HepG2 (cell line): ENCODE measurements around the gene MRPL20. TPM values are rescaled to one million over a fixed set of nuclear protein-coding genes. Genes with fewer than 3 reads are reported as not detected.

Experiments used
- CBFB ChIP-seq: sonication (generic); formaldehyde crosslinking; IDR thresholded peaks from 2 replicates; pipeline ENCODE4 v1.4.0; 2020; ENCODE audit warnings: missing genetic modification reagents
- FOXA3 ChIP-seq: IDR thresholded peaks from 2 replicates; pipeline ENCODE4 v1.6.1; 2016; ENCODE audit warnings: missing genetic modification reagents, missing compliant biosample characterization
- GATA4 ChIP-seq: sonication (generic); IDR thresholded peaks from 2 replicates; pipeline ENCODE4 v1.6.1; 2016; ENCODE audit warnings: antibody characterized with exemption, low read depth, borderline replicate concordance
- KAT7 ChIP-seq: IDR thresholded peaks from 2 replicates; pipeline ENCODE4 v1.6.1; 2018; ENCODE audit warnings: borderline replicate concordance, missing compliant biosample characterization
- POLR2A ChIP-seq, 2 experiments: IDR thresholded peaks; 2 replicates each; pipeline ENCODE4 v1.6.1; 2011; ENCODE audit warnings: low read depth in 2 of 2, low read length in 2 of 2, mild to moderate bottlenecking in 1 of 2, moderate library complexity in 1 of 2; ENCODE audit not compliant: insufficient read depth in 1 of 2
- TCF12 ChIP-seq, 2 experiments: fragments of 450-650 bp in 1 of 2; sonication (generic) in 1 of 2; formaldehyde crosslinking in 1 of 2; IDR thresholded peaks; 2 replicates each; pipeline versions ENCODE4 v1.6.1 to v1.8.0; 2017 to 2022; ENCODE audit warnings: antibody characterized with exemption in 1 of 2, mild to moderate bottlenecking in 1 of 2, missing genetic modification reagents in 1 of 2, moderate library complexity in 1 of 2
- ZFY ChIP-seq: sonication (generic); formaldehyde crosslinking; IDR thresholded peaks from 2 replicates; pipeline ENCODE4 v1.4.0; 2020; ENCODE audit warnings: missing genetic modification reagents
- ZNF317 ChIP-seq: sonication (generic); formaldehyde crosslinking; IDR thresholded peaks from 2 replicates; pipeline ENCODE4 v1.5.0; 2020; ENCODE audit warnings: mild to moderate bottlenecking, missing genetic modification reagents
- ZSCAN12 ChIP-seq: sonication (generic); formaldehyde crosslinking; IDR thresholded peaks from 2 replicates; pipeline ENCODE4 v1.9.0; 2021; ENCODE audit warnings: mild to moderate bottlenecking, missing genetic modification reagents
- ZSCAN21 ChIP-seq: sonication (generic); formaldehyde crosslinking; IDR thresholded peaks from 2 replicates; pipeline ENCODE4 v1.8.0; 2022; ENCODE audit warnings: mild to moderate bottlenecking, missing genetic modification reagents, moderate library complexity, borderline replicate concordance
- polyA plus RNA-seq, 8 experiments: library from polyadenylated mRNA; depleted of rRNA in 3 of 8; stranded (reverse) in 7 of 8; unstranded in 1 of 8; fragments of >200 nt; fragmentation: Illumina TruSeq in 4 of 8; extraction: Trizol in 4 of 8; gene quantifications; 2 replicates each; pipeline versions ENCODE4 v1.2.1 to v1.2.3, GENCODE V29; 2011 to 2016; ENCODE audit warnings: low read depth in 4 of 8, missing spikeins in 1 of 8, mixed read lengths in 1 of 8; ENCODE audit not compliant: insufficient read depth in 1 of 8
- total RNA-seq, 5 experiments: library from RNA; depleted of rRNA; stranded (reverse); fragments of >200 nt; fragmentation: Illumina TruSeq; extraction: Trizol; gene quantifications; 2 replicates each; pipeline ENCODE4 v1.2.3, GENCODE V29; 2016; ENCODE audit warnings: low read depth in 1 of 5
- TF ChIP-seq, protein P1 (sequence below): IDR thresholded peaks from 2 replicates; pipeline ENCODE4 v1.6.1; 2018; ENCODE audit warnings: missing genetic modification reagents
- TF ChIP-seq, protein P2 (sequence below): IDR thresholded peaks from 2 replicates; pipeline ENCODE4 v1.6.1; 2016; ENCODE audit warnings: missing biosample characterization, missing genetic modification reagents, low read depth
- TF ChIP-seq, protein P3 (sequence below): sonication (generic); formaldehyde crosslinking; IDR thresholded peaks from 2 replicates; pipeline ENCODE4 v1.4.0; 2020; ENCODE audit warnings: missing genetic modification reagents, mild to moderate bottlenecking, borderline replicate concordance
- TF ChIP-seq, protein P4 (sequence below): sonication (generic); formaldehyde crosslinking; IDR thresholded peaks from 2 replicates; pipeline ENCODE4 v1.4.0; 2020; ENCODE audit warnings: missing genetic modification reagents, mild to moderate bottlenecking, borderline replicate concordance
- TF ChIP-seq, protein P5 (sequence below): sonication (generic); formaldehyde crosslinking; IDR thresholded peaks from 2 replicates; pipeline ENCODE4 v1.5.0; 2020; ENCODE audit warnings: missing genetic modification reagents, mild to moderate bottlenecking, borderline replicate concordance
- TF ChIP-seq, protein P6 (sequence below): sonication (generic); formaldehyde crosslinking; IDR thresholded peaks from 2 replicates; pipeline ENCODE4 v1.8.0; 2022; ENCODE audit warnings: missing genetic modification reagents, mild to moderate bottlenecking, inconsistent platforms, borderline replicate concordance

The MRPL20 gene
- total and polyA plus RNA-seq, 2 of the 13 experiments (the other 11 are each of a cell fraction or from before 2014, with no cell fraction given) = 59.2 to 127 TPM

DNA sequence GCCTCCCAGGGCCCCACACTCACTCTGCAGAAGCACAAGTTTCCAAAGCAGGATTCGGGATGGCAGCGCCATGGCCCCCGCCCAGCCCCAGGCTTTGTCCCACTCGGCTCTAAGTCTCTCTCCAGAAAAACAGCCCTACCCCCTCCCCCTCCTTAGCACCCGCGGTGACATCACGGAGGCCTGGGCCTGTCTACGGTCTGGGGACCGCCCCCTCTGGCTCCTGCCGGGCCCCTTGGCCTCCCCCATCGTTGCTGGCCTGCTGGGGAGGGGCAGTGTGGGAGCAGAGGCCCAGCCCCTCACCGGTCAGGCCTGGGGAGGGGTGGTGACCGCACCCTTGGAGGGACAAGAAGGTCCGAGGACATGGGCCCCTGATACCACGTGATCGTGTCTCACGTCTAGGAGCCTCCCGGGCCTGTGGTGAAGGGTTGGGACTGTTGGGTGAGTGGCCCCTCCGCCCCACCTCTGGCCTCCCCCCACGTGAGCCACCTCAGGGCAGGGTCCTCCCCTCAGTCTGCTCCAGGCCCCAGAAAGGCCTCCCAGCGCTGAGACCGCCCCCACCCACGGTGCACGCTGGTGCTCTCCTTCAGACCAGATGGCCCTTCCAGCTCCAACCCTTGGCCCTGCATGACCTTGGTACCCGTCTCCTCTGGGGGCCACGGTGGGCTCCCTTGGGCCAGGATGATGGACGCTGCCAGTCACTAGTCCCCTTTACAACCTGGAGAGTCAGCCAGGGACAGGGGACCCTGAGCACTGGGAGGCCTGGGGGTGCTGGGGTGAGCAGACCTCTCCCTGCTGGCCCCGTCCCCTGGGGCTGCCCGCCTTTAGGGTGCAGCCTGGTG lies 48.4 kb downstream of the MRPL20 start, which contains the start of gene MXRA8 (continued):
- no peak for TF ChIP-seq ZSCAN12 (CRISPR knock-in tag)
- no peak for TF ChIP-seq GATA4
- TF ChIP-seq, protein P1, sequence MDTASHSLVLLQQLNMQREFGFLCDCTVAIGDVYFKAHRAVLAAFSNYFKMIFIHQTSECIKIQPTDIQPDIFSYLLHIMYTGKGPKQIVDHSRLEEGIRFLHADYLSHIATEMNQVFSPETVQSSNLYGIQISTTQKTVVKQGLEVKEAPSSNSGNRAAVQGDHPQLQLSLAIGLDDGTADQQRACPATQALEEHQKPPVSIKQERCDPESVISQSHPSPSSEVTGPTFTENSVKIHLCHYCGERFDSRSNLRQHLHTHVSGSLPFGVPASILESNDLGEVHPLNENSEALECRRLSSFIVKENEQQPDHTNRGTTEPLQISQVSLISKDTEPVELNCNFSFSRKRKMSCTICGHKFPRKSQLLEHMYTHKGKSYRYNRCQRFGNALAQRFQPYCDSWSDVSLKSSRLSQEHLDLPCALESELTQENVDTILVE (CRISPR knock-in tag) = peak; percentile 38; the same call in 1 of the 2 replicates
- no peak for TF ChIP-seq KAT7 (CRISPR knock-in tag)
- 0 out of 2 replicates have a peak, but pooled peaks have one; percentile 8 for TF ChIP-seq ZSCAN21 (CRISPR knock-in tag)
- TF ChIP-seq ZNF317 = peak; percentile 83; the same call in 1 of the 2 replicates
- TF ChIP-seq POLR2A (IDR thresholded peaks at IDR 0.05; ENCODE audit: insufficient read depth in 1 of 2, low read depth in 2 of 2, low read length in 2 of 2) = no peak
- TF ChIP-seq, protein P2, sequence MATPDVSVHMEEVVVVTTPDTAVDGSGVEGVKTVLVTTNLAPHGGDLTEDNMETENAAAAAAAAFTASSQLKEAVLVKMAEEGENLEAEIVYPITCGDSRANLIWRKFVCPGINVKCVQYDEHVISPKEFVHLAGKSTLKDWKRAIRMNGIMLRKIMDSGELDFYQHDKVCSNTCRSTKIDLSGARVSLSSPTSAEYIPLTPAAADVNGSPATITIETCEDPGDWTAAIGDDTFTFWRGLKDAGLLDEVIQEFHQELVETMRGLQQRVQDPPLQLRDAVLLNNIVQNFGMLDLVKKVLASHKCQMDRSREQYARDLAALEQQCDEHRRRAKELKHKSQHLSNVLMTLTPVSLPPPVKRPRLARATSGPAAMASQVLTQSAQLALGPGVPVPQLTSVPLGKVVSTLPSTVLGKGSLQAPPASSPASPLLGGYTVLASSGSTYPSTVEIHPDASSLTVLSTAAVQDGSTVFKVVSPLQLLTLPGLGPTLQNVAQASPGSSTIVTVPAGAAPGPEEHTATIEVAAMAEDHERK (CRISPR knock-in tag) = no peak
- TF ChIP-seq, protein P3, sequence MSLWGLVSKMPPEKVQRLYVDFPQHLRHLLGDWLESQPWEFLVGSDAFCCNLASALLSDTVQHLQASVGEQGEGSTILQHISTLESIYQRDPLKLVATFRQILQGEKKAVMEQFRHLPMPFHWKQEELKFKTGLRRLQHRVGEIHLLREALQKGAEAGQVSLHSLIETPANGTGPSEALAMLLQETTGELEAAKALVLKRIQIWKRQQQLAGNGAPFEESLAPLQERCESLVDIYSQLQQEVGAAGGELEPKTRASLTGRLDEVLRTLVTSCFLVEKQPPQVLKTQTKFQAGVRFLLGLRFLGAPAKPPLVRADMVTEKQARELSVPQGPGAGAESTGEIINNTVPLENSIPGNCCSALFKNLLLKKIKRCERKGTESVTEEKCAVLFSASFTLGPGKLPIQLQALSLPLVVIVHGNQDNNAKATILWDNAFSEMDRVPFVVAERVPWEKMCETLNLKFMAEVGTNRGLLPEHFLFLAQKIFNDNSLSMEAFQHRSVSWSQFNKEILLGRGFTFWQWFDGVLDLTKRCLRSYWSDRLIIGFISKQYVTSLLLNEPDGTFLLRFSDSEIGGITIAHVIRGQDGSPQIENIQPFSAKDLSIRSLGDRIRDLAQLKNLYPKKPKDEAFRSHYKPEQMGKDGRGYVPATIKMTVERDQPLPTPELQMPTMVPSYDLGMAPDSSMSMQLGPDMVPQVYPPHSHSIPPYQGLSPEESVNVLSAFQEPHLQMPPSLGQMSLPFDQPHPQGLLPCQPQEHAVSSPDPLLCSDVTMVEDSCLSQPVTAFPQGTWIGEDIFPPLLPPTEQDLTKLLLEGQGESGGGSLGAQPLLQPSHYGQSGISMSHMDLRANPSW (CRISPR knock-in tag) = no peak
- no peak for TF ChIP-seq TCF12 (IDR thresholded peaks at IDR 0.05)
- 0 out of 2 replicates have a peak, but pooled peaks have one; percentile 58 for TF ChIP-seq TCF12 (CRISPR knock-in tag; IDR thresholded peaks at IDR 0.05)
- TF ChIP-seq ZFY (CRISPR knock-in tag) = peak; percentile 67
- TF ChIP-seq FOXA3 (CRISPR knock-in tag) = no peak; the same call in 1 of the 2 replicates
- TF ChIP-seq, protein P4, sequence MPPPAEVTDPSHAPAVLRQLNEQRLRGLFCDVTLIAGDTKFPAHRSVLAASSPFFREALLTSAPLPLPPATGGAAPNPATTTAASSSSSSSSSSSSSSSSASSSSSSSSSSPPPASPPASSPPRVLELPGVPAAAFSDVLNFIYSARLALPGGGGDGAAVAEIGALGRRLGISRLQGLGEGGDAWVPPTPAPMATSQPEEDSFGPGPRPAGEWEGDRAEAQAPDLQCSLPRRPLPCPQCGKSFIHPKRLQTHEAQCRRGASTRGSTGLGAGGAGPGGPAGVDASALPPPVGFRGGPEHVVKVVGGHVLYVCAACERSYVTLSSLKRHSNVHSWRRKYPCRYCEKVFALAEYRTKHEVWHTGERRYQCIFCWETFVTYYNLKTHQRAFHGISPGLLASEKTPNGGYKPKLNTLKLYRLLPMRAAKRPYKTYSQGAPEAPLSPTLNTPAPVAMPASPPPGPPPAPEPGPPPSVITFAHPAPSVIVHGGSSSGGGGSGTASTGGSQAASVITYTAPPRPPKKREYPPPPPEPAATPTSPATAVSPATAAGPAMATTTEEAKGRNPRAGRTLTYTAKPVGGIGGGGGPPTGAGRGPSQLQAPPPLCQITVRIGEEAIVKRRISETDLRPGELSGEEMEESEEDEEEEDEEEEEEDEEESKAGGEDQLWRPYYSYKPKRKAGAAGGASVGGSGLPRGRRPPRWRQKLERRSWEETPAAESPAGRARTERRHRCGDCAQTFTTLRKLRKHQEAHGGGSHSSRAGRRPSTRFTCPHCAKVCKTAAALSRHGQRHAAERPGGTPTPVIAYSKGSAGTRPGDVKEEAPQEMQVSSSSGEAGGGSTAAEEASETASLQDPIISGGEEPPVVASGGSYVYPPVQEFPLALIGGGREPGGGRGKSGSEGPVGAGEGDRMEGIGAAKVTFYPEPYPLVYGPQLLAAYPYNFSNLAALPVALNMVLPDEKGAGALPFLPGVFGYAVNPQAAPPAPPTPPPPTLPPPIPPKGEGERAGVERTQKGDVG (CRISPR knock-in tag) = no peak
- TF ChIP-seq, protein P5, sequence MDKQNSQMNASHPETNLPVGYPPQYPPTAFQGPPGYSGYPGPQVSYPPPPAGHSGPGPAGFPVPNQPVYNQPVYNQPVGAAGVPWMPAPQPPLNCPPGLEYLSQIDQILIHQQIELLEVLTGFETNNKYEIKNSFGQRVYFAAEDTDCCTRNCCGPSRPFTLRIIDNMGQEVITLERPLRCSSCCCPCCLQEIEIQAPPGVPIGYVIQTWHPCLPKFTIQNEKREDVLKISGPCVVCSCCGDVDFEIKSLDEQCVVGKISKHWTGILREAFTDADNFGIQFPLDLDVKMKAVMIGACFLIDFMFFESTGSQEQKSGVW (CRISPR knock-in tag) = no peak
- TF ChIP-seq, protein P6, sequence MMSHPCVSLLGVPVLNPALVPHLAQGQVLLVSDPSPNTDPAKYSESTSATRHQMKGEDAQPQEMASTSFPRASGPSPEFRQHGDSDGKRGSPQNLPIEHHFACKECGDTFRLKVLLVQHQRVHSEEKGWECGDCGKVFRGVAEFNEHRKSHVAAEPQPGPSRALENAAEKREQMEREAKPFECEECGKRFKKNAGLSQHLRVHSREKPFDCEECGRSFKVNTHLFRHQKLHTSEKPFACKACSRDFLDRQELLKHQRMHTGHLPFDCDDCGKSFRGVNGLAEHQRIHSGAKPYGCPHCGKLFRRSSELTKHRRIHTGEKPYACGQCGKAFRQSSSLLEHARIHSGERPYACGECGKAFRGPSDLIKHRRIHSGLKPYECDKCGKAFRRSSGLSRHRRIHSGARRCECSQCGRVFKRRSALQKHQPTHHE (CRISPR knock-in tag) = peak; percentile 74; the same call in 1 of the 2 replicates
- peak; percentile 51; the same call in 1 of the 2 replicates for TF ChIP-seq CBFB (CRISPR knock-in tag)
